ENCODE results near the gene OR5AR1.

DNA sequence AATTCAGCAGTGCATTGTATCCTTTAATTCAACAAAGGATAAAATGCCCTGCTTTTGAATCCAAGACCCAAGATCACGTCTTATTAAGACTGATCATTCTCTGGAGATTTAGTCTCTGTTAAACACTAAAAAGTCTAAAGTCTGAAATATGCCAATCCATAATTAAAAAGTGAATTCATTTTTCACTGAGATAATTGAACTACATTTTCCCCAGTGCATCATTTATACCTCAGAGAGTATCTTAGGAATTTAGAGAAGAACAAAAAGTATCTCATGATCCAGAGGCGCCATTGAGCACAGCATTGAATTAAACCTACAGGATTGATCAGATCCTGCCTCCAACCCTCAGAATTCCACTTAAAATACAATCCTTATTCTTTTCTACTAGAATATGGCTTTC lies 26.6 kb upstream of the OR5AR1 start:
- TF ChIP-seq POLR2A (IDR thresholded peaks at IDR 0.05; ENCODE audit: borderline replicate concordance, extremely low read depth, insufficient read depth, insufficient read length) = no peak
- TF ChIP-seq ZNF274 (IDR thresholded peaks at IDR 0.05; ENCODE audit: low read depth, low read length) = no peak
- TF ChIP-seq ZFX (IDR thresholded peaks at IDR 0.05) = no peak
- no peak for TF ChIP-seq EZH2 (IDR thresholded peaks at IDR 0.05)
- TF ChIP-seq SRF (IDR thresholded peaks at IDR 0.05; ENCODE audit: low read depth) = no peak
